Epidermal melanocyte (primary cell): Measurements from ENCODE around the gene CD2BP2.
"Not testable (repeated sequence)": the region's sequence is repeated elsewhere in the genome, so short reads cannot be mapped to it uniquely, and the experiment has no call there.

Experiments
- DNase-seq: peaks from one replicate; pipeline ENCODE4 v3.0.0; 2011; ENCODE audit warnings: low spot score; ENCODE audit not compliant: insufficient read length

The CD2BP2 gene

DNA sequence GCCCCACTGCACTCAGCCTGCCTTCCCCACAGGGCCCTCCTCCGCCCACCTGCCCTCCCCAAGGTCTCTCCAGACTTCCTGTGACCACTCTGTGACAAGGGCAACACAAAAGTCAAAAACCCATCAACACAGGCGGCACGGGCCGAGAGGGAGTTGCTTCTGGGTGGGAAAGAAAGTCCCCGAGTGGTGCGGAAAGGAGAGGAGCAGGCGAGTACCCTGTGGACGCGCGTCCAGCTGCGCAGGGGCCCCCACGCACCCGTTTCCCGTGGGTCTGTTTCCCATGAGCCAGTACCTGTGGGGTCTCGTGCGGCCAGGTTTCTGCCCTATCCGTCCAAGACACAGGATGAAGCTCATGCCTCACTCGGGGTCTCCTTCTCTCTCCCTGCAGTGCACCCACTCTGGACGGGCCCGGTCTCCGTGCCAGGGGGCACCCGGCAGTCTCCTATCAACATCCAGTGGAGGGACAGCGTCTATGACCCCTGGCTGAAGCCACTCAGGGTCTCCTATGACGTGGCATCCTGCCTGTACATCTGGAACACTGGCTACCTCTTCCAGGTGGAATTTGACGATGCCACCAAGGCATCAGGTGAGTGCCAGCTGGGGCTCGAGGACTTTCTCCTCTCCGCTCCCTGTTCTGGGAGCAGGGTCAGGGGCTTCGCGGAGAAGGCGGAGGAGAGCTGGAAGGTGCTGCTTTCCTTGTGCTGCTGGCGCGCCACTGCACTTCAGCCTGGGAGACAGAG lies 12.2 kb downstream of the CD2BP2 start:
- no peak for DNase-seq

DNA sequence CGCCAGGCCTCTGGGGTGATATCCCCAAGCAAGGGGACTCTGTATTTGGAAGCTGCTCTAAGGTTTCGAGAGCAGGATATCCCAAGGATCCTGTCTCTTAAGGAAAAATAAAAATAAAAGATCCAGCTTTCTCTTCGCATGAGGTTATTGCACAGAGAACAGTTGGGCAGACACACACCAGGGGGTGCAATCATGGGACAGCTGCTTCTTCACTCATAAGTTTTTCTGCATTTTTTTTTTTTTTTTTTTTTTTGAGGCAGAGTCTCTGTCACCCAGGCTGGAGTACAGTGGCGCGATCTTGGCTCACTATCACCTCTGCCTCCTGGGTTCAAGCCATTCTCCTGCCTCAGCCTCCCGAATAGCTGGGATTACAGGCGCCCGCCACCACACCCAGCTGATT lies 13.1 kb downstream of the CD2BP2 start:
- DNase-seq = not testable (repeated sequence)

- DNase-seq = no peak
Measured at GRCh38 chr16:30340621-30341020, 14.5 kb downstream of the CD2BP2 start.

DNA sequence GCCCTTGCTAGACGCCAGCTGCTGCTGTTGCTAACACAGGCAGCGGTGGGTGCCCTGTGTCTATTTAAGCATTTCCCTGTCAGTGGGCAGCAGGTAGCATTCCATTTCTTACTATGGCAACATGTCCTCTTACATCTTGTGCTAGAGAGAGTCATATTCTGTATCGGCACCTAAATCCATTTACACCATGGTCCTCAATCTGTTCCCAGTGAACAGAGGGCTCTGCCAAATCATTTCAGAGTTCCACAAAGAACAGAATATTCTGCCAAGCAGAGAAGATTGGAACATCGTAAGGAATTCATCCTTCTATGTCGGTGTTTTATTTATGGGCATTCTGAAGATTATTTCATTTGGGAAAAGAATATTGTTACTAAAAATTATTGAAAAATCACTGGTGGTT lies 16.4 kb downstream of the CD2BP2 start:
- DNase-seq = not testable (repeated sequence)

DNA sequence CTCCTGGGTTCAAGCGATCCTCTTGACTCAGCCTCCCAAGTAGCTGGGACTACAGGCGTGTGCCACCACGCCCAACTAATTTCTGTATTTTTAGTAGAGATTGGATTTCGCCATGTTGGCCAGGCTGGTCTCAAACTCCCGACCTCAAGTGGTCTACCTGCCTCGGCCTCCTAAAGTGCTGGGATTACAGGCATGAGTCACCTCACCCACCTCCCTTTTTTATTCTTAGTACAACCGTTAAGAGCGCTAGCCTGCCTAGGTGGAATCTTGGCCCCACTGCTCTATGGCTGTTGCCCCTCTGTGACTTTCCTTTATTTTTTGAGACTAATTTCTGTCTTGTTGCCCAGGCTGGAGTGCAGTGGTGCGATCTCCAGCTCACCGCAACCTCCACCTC lies 17.1 kb downstream of the CD2BP2 start:
- DNase-seq = not testable (repeated sequence)

DNA sequence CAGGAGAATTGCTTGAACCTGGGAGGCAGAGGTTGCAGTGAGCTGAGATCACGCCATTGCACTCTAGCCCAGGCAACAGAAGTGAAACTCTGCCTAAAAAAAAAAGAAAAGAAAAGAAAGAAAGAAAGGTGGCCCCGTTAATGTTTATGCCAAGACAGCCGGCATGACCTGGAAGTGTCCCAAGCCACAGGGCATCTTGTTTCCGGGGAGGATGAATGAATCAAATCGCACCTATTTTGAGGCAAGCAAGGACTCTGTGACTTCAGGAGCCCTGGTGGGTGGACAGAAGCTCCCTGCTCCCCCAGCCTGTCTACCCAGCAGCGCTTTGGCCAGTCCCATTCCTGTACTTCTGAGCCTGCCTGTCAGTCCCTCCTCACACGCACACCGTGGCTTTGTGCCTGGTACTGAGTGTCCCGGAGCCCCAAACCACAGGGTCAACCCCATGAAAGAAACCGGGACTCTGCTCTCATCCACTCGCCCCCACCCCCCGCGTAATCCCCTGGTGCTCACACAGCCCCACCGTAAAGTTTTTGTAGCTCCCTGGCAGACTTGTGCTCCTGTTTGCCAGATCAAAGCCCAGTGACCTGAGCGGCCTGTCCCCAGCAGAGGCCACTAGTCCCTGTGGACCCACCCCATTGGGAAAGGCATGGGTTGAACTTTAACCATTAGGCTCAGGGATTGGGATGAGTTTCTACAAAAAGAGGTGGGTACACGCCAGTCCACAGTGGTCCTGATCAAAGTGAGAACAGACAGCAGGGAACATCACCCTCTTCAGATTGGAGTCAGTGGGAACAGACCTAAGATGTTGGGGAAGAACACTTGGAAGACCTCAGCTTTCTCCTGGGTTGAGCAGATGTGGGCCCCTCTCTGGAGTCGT lies 19.3 kb downstream of the CD2BP2 start:
- no peak for DNase-seq

DNA sequence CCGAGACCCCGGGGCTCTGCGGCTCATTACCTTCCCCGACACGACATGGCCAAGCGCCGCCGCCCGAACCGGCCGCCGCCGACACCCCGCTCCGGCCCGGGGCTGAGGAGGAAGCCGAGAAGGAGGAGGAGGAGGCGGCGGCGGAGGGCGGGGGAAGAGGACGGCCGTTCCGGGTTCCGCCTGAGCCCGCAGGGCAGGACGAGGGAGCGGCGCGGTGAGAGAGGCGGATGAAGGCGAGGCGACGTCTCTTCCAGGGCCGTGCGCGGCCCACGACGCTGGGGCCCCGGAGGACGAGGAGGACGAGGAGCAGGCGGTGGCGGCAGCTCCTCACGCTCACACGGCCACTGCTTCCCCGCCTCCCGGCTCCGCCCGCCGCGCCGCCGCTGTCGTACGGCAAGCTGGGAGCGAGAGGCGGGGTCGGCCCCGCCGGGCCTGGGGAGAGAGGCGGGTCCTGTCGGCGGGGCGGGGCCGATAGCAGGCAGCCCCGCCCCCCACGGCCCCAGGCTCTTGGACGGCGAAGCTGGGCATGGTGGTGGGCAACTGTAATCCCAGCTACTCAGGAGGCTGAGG lies 20.0 kb downstream of the CD2BP2 start:
- not testable (repeated sequence) for DNase-seq

GRCh38 chr16:30334473-30334989 lies 20.6 kb downstream of the CD2BP2 start:
- DNase-seq = not testable (repeated sequence)

DNA sequence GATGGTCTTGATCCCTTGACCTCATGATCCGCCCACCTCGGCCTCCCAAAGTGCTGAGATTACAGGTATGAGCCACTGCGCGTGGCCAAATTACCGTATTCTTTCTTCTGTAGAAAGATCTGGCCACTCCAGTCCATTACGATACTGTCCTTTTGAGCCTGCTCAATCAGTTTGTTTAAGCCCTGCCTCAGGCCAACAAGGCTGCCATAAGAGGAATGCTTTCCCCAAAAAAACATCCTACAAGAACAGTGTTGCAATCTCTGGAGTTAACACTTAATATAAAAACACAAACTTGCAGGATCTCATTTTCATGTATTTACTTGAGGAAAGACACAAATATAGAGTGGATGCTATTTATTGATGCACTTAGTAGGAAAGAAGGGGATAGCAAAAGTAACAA lies 30.9 kb downstream of the CD2BP2 start:
- not testable (repeated sequence) for DNase-seq

GRCh38 chr16:30318647-30319046 lies 36.5 kb downstream of the CD2BP2 start:
- not testable (repeated sequence) for DNase-seq

DNA sequence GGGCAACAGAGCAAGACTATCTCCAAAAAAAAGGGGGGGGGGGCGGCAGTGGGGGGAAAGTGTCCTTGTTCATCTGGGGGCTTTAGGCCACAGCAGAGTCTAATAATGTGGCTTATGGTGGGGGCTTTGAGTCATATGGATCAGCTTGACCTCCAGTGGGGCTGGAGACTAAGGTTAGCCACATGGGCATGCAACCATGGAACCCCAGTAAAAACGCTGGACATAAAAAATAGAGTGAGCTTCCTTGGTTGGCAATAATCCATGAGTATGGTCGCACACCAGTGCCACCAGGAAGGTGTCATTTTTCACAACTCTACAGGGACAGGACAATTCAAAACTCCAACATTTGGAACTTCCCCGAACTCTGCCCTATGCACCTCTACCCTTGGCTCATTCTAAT lies 44.2 kb downstream of the CD2BP2 start:
- DNase-seq = not testable (repeated sequence)

DNA sequence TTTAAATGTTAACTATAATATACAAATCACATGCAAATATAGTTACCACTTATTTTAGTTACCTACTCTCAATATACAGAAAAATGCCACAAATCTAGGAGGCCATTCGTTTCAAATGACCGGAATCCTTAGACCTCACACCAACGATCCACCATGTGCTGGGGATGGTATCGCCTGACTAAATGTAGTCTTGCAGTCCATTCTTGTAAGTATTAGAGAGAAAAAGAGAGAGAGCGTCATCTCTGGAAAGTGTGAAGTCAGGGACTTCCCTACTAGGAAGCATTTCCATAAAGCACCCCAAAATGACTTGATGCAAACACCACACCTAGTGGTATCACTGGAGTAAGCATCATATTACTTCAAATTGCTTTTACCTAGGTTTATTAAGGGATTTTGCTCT lies 45.9 kb downstream of the CD2BP2 start:
- DNase-seq = not testable (repeated sequence)
